GM06990 (cell line): Measurements from ENCODE around the gene NEDD9.

Source experiments
- DNase-seq: peaks from one replicate; pipeline ENCODE4 v3.0.0-alpha.2; 2011; ENCODE audit not compliant: insufficient read length; ENCODE audit errors: extremely low read depth
- H3K27me3 ChIP-seq: replicated peaks from 2 replicates; pipeline ENCODE4 v1.6.0; 2011; ENCODE audit warnings: low read length; ENCODE audit not compliant: control insufficient read depth, insufficient read depth
- H3K36me3 ChIP-seq: 2 replicates; pipeline ENCODE4 v1.5.1; 2011; ENCODE audit warnings: low read length; ENCODE audit not compliant: control insufficient read depth, insufficient read depth
- H3K4me3 ChIP-seq: replicated peaks from 2 replicates; pipeline ENCODE4 v1.5.1; 2011; ENCODE audit warnings: low read depth, mild to moderate bottlenecking, control low read depth, low read length
- TF ChIP-seq, protein P1 (sequence below): IDR thresholded peaks from 2 replicates; pipeline ENCODE4 v1.5.1; 2011; ENCODE audit warnings: low read length, control low read depth, mild to moderate bottlenecking, inconsistent platforms; ENCODE audit not compliant: insufficient read depth, poor library complexity, severe bottlenecking

Gene NEDD9

GRCh38 chr6:11236076-11236750 lies 3.7 kb upstream of the NEDD9 start:
- Histone ChIP-seq H3K27me3 (no peaks in the 10 kb centered on the region), H3K36me3 (no peaks in the 10 kb centered on the region), H3K4me3 (no peak overlapping the region)
- TF ChIP-seq, protein P1, sequence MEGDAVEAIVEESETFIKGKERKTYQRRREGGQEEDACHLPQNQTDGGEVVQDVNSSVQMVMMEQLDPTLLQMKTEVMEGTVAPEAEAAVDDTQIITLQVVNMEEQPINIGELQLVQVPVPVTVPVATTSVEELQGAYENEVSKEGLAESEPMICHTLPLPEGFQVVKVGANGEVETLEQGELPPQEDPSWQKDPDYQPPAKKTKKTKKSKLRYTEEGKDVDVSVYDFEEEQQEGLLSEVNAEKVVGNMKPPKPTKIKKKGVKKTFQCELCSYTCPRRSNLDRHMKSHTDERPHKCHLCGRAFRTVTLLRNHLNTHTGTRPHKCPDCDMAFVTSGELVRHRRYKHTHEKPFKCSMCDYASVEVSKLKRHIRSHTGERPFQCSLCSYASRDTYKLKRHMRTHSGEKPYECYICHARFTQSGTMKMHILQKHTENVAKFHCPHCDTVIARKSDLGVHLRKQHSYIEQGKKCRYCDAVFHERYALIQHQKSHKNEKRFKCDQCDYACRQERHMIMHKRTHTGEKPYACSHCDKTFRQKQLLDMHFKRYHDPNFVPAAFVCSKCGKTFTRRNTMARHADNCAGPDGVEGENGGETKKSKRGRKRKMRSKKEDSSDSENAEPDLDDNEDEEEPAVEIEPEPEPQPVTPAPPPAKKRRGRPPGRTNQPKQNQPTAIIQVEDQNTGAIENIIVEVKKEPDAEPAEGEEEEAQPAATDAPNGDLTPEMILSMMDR: no peak
- peak; percentile 49 for DNase-seq

DNA sequence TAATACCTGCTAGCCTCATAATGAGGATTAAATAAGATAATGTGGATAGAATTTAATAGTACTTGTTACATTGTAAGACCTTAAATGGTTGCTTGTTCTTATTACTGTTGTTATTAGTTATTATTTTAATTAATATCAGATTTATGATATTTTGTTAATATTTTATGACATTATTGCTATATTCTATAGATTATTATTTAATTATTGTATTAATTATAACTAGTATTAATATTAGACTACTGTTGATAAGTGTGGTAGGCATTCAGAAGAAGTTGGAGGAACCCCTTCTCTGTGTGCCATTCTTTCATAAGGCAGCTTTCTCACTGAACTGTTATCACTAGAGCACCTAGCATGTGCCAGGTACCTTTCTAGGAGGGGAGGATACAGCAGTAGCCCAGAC lies 2.6 kb upstream of the NEDD9 start:
- TF ChIP-seq, protein P1: no peak
- no peak for DNase-seq

DNA sequence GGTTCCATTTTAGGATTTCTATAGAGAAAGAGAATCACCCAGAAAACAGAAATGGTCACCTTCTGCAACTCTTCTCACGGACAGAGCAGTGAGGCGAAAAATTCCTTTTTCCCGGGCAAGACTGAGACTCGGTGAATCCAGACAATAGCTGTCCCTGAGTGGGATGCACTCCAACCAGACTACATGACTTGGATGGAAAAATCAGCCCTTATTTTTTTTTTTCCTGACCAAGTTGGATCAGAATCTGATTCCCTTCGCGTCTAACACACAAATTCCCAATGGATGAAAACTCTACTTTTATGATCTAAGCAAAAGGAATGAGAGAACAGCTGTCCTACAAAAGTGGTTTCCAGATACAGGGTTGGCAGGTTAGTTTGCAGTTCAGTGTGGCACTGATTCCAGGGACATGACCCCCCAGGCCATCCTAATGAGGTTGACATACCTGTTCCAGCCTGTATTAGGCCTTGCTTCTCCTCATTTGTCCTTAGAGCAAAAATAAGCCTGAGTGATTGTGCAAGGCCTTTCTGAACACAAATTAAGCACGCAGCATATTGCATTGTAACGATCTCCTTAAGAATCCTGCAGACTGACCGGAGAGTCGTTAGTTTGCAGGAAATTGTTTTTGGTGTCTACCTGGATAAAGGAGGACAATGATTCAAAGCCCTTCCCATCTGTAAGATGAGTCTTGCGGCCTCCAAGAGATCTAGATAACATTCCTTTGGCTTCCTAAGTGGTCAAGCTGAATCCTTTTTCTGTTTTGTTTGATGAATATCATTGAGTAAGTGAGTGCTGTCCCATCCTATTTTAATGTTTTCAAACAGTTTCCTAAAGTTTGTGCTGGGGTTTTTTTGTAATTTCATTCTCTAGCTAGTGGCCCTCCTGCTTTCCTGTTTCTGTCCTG lies 1.5 kb upstream of the NEDD9 start:
- TF ChIP-seq, protein P1: no peak
- Histone ChIP-seq H3K36me3 (no peaks in the 10 kb centered on the region), H3K27me3 (no peaks in the 10 kb centered on the region), H3K4me3 (no peak overlapping the region; the same call in 1 of the 2 replicates)
- no peak for DNase-seq

More for the DNA sequence above, 2.6 kb upstream of the NEDD9 start:
- H3K36me3 ChIP-seq: no peaks in the 10 kb centered on the region
- no peaks in the 10 kb centered on the region for H3K27me3 ChIP-seq
- no peak overlapping the region for H3K4me3 ChIP-seq

DNA sequence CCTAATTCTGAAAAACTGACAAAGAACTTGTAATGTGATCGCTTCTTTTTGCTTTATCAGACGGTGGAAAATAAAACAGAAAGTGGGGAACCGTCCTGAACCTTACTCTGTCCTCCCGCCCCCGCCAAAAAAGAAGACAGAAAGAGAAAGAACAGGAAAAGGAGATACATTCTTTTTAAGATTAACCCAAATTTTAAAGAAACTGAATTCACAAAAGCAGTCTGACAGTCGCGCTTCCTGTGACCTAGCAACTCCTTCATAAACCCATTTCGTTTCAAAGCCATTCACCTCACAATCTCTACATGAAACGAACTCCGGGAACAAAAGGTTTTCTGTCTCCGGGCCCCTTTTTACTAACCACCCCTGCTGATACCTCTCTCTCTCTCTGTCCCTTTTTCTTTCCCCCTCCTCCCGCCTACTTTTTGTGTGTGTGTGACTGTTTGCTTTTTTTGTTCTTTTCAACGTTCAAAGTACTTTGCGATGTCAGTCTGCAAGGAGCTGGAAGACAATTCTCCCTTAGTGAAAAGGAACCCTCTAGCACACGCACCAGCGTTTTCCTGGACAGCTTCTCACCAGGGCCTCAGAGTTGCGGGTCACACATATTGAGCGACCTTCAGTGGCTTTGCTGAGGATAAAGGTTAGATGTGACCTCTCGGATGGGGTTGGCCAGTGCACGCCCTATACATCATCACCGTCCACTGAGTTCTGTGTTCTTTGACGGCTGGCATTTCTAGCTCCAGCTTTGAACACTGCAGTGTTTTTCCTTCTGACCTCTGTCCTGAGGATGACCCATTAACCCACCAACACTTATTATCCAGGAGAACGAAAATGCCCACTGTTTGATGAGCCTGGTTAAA lies 530 bp upstream of the NEDD9 start:
- H3K4me3 ChIP-seq: peak overlapping the region; percentile 60
- H3K27me3 ChIP-seq: no peaks in the 10 kb centered on the region
- TF ChIP-seq, protein P1: no peak
- DNase-seq: no peak
- H3K36me3 ChIP-seq: no peaks in the 10 kb centered on the region

DNA sequence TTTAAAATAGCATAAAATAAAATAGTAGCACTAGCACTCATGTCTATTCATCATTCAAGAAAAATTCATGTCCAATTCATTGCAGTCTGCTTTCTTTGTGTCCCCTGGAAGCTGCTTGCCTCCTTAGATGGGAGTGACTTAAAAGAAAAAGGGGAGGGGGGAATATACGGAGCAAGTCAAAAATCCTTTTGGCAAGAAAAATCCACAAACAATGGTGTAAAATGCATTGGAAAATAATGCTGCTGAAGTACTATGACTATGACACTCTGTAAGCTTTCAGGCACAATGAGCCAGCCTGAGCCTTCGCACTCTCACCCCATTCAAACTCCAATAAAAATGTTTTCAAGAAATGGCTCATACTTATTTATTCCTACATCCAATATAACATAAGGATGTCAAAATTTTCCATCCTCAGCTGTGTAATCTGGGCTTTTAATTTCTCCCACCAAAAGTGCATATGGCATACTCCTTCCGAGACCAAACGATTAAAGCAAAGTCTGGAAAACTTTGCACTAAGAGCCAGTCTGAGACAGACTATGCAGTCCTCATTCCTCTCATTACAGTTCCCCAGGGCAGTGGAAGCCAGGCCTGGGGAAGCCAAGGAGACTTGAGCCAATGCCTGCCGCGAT lies 790 bp downstream of the NEDD9 start:
- H3K4me3 ChIP-seq: peak overlapping the region; percentile 69
- H3K36me3 ChIP-seq: no peaks in the 10 kb centered on the region
- TF ChIP-seq, protein P1: no peak
- DNase-seq: no peak
- no peaks in the 10 kb centered on the region for H3K27me3 ChIP-seq
